Right kidney (tissue), 1 donor: Measurements from ENCODE around the gene SETBP1.
"Not testable (repeated sequence)": the region's sequence is repeated elsewhere in the genome, so short reads cannot be mapped to it uniquely, and the experiment has no call there.

Source experiments
- DNase-seq: peaks from one replicate; pipeline ENCODE4 v3.0.0-alpha.2; 2016

The SETBP1 gene

DNA sequence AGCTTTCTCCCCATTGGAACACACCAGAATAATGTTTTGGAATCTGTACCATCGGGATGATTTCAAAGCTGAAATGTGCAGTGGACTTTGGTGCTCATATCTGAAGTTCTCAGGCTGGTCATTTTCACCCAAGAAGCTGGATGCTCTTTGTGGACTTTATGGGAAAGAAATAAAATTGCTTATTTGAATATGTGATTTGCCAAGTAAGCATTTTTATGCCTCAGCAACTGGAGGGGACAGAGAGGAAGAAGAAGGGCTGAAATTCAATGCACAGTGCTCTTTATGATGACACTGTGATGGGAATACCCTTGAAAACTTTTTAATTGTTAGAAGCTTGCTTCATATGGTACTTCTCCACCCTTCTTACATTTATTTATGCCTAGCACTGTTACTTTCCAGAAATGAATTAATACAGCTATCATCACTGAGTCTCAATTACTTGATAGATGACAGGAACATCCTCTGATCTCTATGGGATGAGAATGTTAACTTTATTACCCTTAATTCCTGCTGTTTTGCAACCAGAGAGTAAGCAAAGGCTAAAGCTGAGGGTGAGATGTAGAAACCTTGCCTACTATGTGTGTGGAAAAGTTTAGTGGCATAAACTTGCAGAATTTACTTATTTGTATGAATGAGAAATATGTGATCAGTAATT is 23.6 kb downstream of the SETBP1 start:
- DNase-seq, result no peak

- no peak for DNase-seq
These were observed 24.5 kb downstream of the SETBP1 start for GRCh38 chr18:44705075-44705675.

GRCh38 chr18:44708451-44709083 is 27.9 kb downstream of the SETBP1 start:
- no peak for DNase-seq

DNA sequence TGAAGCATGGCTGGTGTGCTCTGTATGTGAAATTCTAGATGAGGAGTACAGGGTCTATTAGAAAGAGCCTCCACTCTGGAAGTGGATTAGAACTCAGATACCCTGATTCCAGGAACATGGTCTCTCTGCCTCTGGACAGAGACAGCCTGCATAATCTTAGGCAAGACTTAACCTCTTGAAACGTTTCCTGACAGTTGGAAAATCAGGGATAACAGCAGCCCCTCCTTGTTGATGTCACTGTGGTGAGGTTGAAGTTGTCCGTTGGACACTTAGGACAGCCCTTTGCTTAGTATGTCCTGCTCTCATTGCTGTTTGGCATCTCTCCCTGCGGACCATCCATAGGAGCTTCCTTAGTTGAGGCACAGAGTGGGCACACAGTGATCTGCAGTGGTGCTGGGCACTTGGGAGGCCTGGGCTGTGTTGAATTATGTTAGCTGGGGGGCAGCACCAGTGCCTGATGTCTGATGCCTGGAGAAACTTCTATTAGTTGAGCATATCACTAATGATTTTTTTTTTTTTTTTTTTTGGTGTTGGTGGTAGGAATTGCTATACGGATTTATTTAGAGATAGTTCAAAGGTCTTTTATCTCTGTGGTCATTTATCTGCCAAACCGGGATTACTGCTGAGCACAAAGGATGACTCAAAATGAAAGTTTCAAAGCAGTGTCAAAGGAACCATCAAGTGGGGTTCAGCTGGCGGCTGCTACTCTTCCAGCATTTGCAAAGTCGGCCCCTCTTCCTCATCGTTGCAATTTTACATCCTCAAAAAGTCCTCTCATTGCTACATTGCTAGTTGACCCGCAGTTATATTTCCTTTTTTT is 28.8 kb downstream of the SETBP1 start:
- no peak for DNase-seq

- no peak for DNase-seq
These were observed 30.2 kb downstream of the SETBP1 start for GRCh38 chr18:44710931-44711330.

DNA sequence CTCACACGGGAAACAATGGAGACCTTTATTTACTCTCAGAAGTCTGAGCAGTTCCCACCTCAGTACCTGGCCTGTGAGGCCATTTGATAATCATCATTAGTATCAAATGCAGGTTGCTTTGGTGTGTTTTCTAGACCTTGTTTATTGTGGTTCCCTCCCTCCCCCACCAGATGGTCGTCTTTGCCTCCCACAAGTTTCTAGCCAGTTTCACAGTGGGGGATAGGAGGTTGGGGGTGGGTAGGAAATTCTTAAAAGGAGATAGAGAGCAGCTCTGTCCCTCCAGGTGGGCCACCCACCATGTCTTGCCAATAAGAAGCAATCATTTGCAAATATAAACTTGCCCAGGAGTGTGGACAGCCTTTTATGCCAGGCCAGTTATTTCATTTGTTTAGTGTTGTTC is 31.3 kb downstream of the SETBP1 start:
- no peak for DNase-seq

DNA sequence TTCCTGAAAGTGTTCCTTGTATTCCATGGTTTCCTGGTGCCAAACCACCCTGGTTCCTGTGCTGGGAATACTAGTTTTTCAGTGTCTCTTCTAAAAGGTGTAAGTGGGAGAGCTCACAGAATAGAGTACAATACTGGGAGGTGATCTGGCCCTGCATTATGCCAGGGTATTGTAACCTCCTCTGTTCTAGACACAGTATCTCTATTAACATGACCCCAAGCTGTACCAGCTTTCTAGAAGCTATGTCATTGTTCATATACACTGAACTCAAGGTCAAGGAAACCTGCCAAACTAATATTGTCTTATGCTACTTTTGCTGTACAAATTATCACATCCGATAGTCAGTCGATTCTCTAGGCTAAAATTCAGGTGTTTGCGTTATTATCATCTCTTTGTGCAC is 32.7 kb downstream of the SETBP1 start:
- no peak for DNase-seq

GRCh38 chr18:44714376-44714775 is 33.7 kb downstream of the SETBP1 start:
- DNase-seq, result no peak

DNA sequence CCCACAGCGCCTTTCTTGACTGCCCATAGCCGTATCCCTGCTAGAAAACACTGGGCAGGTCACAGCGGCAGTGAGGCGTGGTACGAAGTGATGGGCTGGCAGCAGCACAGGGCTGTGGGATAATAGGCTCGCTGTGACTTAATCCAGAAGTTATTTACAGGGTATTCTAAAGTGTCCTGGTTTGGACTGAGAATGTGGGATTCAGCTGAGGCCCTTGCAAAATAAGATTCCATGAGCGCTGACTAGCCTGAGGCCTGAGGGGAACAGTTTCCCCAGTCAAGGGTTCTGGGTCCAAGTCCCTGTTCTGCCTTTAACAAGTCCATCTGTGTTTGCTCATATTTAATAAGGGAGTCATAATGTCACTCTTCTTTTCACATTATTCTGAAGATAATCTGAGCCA is 34.6 kb downstream of the SETBP1 start:
- DNase-seq, result no peak

- DNase-seq, result no peak
These were observed 35.2 kb downstream of the SETBP1 start for GRCh38 chr18:44715842-44716241.

- no peak for DNase-seq
These were observed 36.0 kb downstream of the SETBP1 start for GRCh38 chr18:44716697-44717163.

- DNase-seq, result no peak
These were observed 38.9 kb downstream of the SETBP1 start for GRCh38 chr18:44719519-44720060.

DNA sequence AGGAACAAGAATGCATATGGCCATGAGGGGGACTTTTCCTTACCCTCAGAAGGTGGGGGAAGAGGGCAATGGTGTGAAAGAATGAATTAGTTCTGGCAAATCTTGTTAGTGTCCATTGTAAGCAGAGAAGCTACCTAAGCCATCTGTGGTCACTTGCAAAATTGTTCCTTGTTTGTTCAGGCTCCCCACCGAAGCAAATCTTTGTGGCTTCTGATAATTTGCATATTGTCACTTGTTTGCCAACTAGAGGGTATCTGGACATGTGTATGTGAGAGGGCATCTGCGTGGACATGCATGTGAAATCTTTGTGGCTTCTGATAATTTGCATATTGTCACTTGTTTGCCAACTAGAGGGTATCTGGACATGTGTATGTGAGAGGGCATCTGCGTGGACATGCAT is 41.1 kb downstream of the SETBP1 start:
- DNase-seq, result not testable (repeated sequence)

DNA sequence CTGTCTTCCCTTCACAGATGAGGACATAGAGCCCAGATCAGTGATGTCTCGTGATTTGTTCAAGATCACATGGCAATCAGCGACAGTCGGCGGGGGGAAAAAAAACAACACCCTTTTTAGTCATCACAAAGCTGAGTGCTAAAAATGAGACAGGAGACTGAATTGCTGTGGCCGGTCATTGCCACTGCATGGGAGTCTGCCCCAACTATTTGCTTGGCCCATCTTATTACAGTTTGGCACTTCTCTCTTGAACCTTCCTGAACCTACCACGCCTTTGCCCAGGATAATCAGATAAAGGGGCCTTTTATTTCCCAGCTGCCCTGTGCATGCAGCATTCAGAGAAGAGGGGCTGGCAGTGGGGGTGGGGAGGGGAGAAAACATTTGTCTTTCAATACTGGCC is 42.7 kb downstream of the SETBP1 start:
- no peak for DNase-seq

GRCh38 chr18:44724105-44724778 is 43.6 kb downstream of the SETBP1 start:
- DNase-seq, result no peak

GRCh38 chr18:44725300-44726058 is 44.8 kb downstream of the SETBP1 start:
- no peak for DNase-seq

- DNase-seq, result no peak
These were observed 45.4 kb downstream of the SETBP1 start for GRCh38 chr18:44726059-44726421.

- no peak for DNase-seq
These were observed 46.6 kb downstream of the SETBP1 start for GRCh38 chr18:44727291-44727690.

- no peak for DNase-seq
These were observed 49.0 kb downstream of the SETBP1 start for GRCh38 chr18:44729631-44730101.

GRCh38 chr18:44730803-44731529 is 50.3 kb downstream of the SETBP1 start:
- no peak for DNase-seq
